ENCODE data around the gene AHCY.

AHCY gene

DNA sequence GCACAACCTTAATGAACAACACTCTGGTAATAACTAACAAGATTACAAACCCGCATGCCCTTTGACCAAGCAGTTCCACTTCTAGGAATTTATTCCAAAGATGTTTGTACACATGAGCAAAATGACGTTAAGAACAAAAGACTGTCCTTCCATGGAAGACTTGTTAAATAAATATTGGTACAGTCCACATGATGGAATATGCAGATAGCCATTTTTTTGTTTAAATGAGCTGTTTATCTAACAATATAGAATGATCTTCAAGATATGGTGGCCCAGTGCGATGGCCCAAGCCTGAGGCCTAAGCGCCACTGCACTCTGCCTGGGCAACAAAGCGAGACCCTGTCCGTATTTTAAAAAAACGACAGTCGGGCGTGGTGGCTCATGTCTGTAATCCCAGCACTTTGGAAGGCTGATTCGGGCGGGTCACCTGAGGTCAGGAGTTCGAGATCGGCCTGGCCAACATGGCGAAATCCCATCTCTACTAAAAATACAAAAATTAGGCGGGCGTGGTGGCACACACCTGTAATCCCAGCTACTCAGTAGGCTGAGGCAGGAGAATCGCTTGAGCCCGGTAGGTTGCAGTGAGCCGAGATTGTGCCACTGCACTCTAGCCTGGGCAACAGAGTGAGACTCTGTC, 7.4 kb upstream of the AHCY start:
- TF ChIP-seq, protein P1, sequence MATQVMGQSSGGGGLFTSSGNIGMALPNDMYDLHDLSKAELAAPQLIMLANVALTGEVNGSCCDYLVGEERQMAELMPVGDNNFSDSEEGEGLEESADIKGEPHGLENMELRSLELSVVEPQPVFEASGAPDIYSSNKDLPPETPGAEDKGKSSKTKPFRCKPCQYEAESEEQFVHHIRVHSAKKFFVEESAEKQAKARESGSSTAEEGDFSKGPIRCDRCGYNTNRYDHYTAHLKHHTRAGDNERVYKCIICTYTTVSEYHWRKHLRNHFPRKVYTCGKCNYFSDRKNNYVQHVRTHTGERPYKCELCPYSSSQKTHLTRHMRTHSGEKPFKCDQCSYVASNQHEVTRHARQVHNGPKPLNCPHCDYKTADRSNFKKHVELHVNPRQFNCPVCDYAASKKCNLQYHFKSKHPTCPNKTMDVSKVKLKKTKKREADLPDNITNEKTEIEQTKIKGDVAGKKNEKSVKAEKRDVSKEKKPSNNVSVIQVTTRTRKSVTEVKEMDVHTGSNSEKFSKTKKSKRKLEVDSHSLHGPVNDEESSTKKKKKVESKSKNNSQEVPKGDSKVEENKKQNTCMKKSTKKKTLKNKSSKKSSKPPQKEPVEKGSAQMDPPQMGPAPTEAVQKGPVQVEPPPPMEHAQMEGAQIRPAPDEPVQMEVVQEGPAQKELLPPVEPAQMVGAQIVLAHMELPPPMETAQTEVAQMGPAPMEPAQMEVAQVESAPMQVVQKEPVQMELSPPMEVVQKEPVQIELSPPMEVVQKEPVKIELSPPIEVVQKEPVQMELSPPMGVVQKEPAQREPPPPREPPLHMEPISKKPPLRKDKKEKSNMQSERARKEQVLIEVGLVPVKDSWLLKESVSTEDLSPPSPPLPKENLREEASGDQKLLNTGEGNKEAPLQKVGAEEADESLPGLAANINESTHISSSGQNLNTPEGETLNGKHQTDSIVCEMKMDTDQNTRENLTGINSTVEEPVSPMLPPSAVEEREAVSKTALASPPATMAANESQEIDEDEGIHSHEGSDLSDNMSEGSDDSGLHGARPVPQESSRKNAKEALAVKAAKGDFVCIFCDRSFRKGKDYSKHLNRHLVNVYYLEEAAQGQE (IDR thresholded peaks at IDR 0.05; ENCODE audit: insufficient read depth in 1 of 2, low read depth in 2 of 2, low read length in 2 of 2), result no peak
- no peak for TF ChIP-seq POLR2AphosphoS5 (IDR thresholded peaks at IDR 0.05; ENCODE audit: low read depth, low read length)

DNA sequence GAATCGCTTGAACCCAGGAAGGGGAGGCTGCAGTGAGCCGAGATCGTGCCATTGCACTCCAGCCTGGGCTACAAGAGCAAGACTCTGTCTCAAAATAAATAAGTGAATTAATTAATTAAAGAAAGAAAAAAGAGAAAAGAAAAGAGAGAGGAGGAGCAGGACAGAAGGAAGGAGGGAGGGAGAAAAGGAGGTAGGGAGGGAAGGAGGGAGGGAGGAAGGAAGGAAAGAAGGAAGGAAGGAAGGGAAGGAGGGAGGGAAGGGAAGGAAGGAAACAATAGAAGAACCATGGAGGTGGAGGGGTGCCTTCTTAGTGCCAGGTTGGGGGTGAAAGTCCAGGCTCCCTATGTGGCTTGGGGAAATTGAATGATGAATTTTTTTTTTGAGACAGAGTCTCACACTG, 6.5 kb upstream of the AHCY start:
- TF ChIP-seq SIN3A (IDR thresholded peaks at IDR 0.05; ENCODE audit: borderline replicate concordance, insufficient read depth, low read length) (no peak), TAF1 (IDR thresholded peaks at IDR 0.05; ENCODE audit: borderline replicate concordance, insufficient read depth, low read length) (no peak), FOXP2 (optimal IDR thresholded peaks at IDR 0.05; ENCODE audit: borderline replicate concordance, extremely low read depth, extremely low read length, insufficient read depth) (no peak), POLR2AphosphoS5 (IDR thresholded peaks at IDR 0.05; ENCODE audit: low read depth, low read length) (no peak)
- TF ChIP-seq, protein P1 (IDR thresholded peaks at IDR 0.05; ENCODE audit: insufficient read depth in 1 of 2, low read depth in 2 of 2, low read length in 2 of 2), result no peak

DNA sequence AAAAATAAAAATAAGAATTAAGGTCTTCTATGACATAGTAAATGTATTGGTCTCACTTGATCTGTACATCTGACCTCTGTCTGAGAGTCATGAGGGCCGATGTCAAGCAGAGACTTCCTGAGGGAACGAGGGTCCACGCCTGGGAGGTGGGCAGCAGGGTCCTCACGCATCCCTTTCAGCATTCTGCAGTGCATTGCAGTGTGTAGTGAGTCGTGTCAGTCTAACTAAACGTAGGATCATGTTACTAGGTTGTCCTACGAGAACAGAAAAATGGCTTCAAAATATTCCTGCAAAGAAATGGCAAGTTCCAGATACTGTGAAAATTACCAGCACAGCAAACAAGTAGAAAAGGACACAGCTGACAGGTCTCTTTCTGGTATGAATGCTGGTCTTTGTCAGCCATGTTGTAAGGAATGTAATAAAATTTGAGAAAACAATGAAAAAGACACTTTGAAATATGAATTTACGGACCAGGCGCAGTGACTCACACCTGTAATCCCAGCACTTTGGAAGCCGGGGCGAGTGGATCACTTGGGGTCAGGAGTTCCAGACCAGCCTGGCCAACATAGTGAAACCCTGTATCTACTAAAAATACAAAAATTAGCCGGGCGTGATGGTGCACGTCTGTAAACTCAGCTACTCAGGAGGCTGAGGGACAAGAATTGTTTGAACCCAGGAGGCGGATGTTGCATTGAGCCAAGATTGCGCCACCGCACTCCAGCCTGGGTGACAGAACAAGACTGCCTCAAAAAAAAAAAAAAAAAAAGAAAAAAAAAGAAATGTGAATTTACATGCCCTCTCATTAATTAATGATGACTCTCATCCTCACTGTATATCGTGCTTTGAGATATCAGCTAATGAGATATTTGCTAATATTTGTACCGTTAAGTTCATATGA, 2.4 kb upstream of the AHCY start:
- TF ChIP-seq, protein P1 (IDR thresholded peaks at IDR 0.05; ENCODE audit: insufficient read depth in 1 of 2, low read depth in 2 of 2, low read length in 2 of 2), result no peak
- TF ChIP-seq POLR2AphosphoS5 (IDR thresholded peaks at IDR 0.05; ENCODE audit: low read depth, low read length) (no peak), FOXP2 (optimal IDR thresholded peaks at IDR 0.05; ENCODE audit: borderline replicate concordance, extremely low read depth, extremely low read length, insufficient read depth) (no peak), SIN3A (IDR thresholded peaks at IDR 0.05; ENCODE audit: borderline replicate concordance, insufficient read depth, low read length) (no peak), TAF1 (IDR thresholded peaks at IDR 0.05; ENCODE audit: borderline replicate concordance, insufficient read depth, low read length) (no peak)

DNA sequence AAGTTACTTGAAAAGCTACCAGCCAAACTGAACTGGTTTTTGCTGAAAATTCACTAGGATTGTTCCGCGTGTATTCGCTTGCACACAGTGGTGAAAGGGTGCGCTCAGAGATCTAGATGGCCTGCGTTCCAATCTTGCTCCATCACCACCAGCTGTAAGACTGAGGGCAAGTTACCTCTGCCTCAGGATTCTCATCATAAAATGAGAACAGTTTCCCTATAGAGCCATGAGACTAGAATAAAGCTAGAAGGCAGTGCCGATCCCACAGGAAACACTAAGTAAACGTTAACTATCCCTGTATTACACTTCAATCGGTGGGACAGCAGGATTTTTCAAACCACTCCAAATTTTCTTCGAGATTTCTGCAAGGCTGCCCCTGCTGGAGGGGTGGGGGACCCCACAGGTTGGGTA, 838 bp downstream of the AHCY start:
- no peak for TF ChIP-seq FOXP2 (optimal IDR thresholded peaks at IDR 0.05; ENCODE audit: borderline replicate concordance, extremely low read depth, extremely low read length, insufficient read depth)
- TF ChIP-seq TAF1 (IDR thresholded peaks at IDR 0.05; ENCODE audit: borderline replicate concordance, insufficient read depth, low read length), result no peak
- TF ChIP-seq, protein P1 (IDR thresholded peaks at IDR 0.05; ENCODE audit: insufficient read depth in 1 of 2, low read depth in 2 of 2, low read length in 2 of 2), result no peak
- no peak for TF ChIP-seq SIN3A (IDR thresholded peaks at IDR 0.05; ENCODE audit: borderline replicate concordance, insufficient read depth, low read length)
- TF ChIP-seq POLR2AphosphoS5 (IDR thresholded peaks at IDR 0.05; ENCODE audit: low read depth, low read length), result no peak
